ENCODE data around the gene CD2.

CD2 gene

DNA sequence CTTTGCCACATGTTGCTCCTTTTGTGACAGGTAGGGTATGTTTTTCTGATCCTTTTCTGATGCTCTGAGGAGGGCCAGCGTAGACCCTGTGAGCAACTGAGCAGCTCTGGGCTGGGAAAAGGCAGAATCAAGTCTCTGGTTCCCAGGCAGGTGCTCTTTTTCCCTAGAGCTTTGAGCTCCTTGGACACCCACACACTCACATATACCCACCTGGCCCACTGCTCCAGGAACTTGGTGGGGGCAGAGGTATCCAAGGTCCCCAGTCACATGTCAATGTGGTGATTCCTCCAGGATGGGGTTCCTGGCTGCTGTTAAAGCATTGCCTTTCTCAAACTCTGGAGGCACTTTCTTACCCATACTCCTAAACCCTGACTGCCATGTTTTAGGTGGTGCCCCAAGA is 5.4 kb downstream of the CD2 start:
- no peak overlapping the region for H3K27ac ChIP-seq
- TF ChIP-seq, protein P1, sequence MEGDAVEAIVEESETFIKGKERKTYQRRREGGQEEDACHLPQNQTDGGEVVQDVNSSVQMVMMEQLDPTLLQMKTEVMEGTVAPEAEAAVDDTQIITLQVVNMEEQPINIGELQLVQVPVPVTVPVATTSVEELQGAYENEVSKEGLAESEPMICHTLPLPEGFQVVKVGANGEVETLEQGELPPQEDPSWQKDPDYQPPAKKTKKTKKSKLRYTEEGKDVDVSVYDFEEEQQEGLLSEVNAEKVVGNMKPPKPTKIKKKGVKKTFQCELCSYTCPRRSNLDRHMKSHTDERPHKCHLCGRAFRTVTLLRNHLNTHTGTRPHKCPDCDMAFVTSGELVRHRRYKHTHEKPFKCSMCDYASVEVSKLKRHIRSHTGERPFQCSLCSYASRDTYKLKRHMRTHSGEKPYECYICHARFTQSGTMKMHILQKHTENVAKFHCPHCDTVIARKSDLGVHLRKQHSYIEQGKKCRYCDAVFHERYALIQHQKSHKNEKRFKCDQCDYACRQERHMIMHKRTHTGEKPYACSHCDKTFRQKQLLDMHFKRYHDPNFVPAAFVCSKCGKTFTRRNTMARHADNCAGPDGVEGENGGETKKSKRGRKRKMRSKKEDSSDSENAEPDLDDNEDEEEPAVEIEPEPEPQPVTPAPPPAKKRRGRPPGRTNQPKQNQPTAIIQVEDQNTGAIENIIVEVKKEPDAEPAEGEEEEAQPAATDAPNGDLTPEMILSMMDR (IDR thresholded peaks at IDR 0.05; ENCODE audit: low read depth, low read length, missing control alignments), result no peak
- no peaks in the 10 kb centered on the region for H3K36me3 ChIP-seq (replicated peaks)
- in situ Hi-C loops (cut with HindIII; ENCODE audit: low pct_ligation_motif_present, low sequenced_read_pairs), result no loop called here
- H3K27me3 ChIP-seq (replicated peaks), result no peaks in the 10 kb centered on the region
- no peak for DNase-seq
- no peak overlapping the region for H3K4me3 ChIP-seq (ENCODE audit: low read depth, low read length)

DNA sequence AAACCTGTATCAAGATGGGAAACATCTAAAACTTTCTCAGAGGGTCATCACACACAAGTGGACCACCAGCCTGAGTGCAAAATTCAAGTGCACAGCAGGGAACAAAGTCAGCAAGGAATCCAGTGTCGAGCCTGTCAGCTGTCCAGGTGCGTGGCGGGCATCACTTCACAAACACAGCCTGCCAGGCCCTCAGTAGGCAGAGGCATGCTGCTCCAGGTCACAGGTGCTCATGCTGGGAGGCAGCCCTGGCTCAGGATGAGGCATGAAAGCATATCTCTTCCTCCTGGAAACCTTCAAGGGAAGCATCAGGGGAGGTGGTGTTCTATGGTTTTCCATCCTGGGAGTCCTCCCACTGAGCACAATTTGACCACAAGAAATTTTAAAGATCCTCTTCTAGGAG is 6.3 kb downstream of the CD2 start:
- no peak for DNase-seq
- Histone ChIP-seq H3K36me3 (replicated peaks) (no peaks in the 10 kb centered on the region), H3K27ac (no peak overlapping the region), H3K4me3 (ENCODE audit: low read depth, low read length) (no peak overlapping the region), H3K27me3 (replicated peaks) (no peaks in the 10 kb centered on the region)
- TF ChIP-seq, protein P1 (IDR thresholded peaks at IDR 0.05; ENCODE audit: low read depth, low read length, missing control alignments), result no peak
- in situ Hi-C loops (cut with HindIII; ENCODE audit: low pct_ligation_motif_present, low sequenced_read_pairs), result no loop called here

DNA sequence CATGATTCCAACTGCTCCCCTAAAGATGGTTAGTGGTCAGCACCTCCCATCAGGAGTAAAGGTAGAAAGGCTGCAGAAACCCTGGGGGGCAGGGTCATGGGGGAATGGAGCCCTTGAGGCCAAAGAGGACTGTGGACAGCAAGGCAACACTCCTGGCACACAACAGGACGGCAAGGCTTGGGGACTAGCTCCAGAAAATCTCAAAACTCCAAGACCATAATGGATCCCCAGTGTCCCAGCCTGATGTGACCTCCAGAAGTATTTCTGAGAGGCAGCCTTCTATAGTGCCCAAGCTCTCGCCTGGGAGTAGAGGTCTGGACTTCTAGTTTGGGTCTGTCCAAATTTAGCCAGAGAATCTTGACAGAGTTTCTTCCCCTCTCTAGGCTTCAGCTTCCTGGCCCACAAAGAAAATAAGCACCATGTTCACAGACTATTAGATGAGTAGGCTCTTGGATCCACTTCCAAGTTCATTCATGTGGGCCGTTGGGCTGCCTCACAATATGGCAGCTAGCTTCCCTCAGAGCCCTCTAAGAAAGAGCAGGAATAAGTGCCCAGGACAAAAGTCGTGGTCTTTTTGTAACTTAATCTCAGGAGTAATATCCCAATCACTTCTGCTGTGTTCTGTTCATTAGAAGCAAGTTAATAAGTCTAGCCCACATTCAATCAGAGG is 6.9 kb downstream of the CD2 start:
- no peaks in the 10 kb centered on the region for H3K36me3 ChIP-seq (replicated peaks)

DNA sequence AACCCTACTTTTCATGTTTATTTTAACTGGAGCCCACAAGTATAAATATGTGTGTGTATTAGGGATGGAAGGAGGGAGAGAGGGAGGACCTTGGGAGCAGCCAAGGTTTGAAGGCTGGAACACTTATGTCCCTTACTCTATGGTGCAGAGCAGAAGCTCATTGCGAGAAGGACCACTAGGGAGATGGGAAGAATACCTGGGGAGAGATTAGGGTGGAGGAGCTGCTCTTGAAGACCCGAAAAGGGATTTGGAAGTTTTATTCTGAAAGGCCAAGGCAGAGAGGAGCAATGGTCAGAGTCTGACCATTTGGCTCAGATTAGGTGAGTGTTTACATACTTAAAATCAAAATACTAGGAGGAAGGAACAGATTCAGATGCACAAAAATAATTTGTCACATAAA is 8.1 kb downstream of the CD2 start:
- DNase-seq, result no peak
- no peaks in the 10 kb centered on the region for H3K27me3 ChIP-seq (replicated peaks)
- H3K36me3 ChIP-seq (replicated peaks), result no peaks in the 10 kb centered on the region
- H3K4me3 ChIP-seq (ENCODE audit: low read depth, low read length), result no peak overlapping the region
- TF ChIP-seq, protein P1 (IDR thresholded peaks at IDR 0.05; ENCODE audit: low read depth, low read length, missing control alignments), result no peak
- H3K27ac ChIP-seq, result no peak overlapping the region
- in situ Hi-C loops (cut with HindIII; ENCODE audit: low pct_ligation_motif_present, low sequenced_read_pairs), result no loop called here

More for the DNA sequence above, 6.9 kb downstream of the CD2 start:
- Histone ChIP-seq H3K27ac (no peak overlapping the region), H3K27me3 (replicated peaks) (no peaks in the 10 kb centered on the region), H3K4me3 (ENCODE audit: low read depth, low read length) (no peak overlapping the region)
- in situ Hi-C loops (cut with HindIII; ENCODE audit: low pct_ligation_motif_present, low sequenced_read_pairs), result no loop called here
- no peak for DNase-seq
- TF ChIP-seq, protein P1 (IDR thresholded peaks at IDR 0.05; ENCODE audit: low read depth, low read length, missing control alignments), result no peak

DNA sequence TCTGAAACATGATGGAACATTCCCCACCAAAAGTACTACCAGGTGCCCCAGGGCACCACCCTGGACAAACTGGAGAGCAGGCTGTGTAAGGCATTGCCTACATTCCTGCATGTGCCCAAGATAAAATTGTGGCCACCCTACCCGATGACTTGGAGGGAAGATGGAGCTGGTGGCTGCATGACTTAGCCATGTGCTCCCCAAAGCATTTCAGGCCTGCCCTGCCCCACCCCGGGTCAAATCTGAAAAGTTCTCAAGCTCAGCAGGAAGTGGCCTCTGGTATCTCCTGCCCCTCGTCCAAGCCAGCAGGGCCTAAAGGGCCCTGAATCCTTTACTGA is 8.5 kb downstream of the CD2 start:
- DNase-seq, result no peak
- H3K4me3 ChIP-seq (ENCODE audit: low read depth, low read length), result no peak overlapping the region
- no peaks in the 10 kb centered on the region for H3K27me3 ChIP-seq (replicated peaks)
- in situ Hi-C loops (cut with HindIII; ENCODE audit: low pct_ligation_motif_present, low sequenced_read_pairs), result no loop called here
- H3K36me3 ChIP-seq (replicated peaks), result no peaks in the 10 kb centered on the region
- TF ChIP-seq, protein P1 (IDR thresholded peaks at IDR 0.05; ENCODE audit: low read depth, low read length, missing control alignments), result no peak
- H3K27ac ChIP-seq, result no peak overlapping the region
